HG03280 (cell line): ENCODE measurements around the gene ZKSCAN8.

Experiments used
- ATAC-seq: cut with Tn5 transposase; IDR thresholded peaks from one replicate; pipeline ENCODE4 v1.9.1; 2021; ENCODE audit warnings: mild to moderate bottlenecking, moderate library complexity; ENCODE audit not compliant: unreplicated experiment

Gene ZKSCAN8

DNA sequence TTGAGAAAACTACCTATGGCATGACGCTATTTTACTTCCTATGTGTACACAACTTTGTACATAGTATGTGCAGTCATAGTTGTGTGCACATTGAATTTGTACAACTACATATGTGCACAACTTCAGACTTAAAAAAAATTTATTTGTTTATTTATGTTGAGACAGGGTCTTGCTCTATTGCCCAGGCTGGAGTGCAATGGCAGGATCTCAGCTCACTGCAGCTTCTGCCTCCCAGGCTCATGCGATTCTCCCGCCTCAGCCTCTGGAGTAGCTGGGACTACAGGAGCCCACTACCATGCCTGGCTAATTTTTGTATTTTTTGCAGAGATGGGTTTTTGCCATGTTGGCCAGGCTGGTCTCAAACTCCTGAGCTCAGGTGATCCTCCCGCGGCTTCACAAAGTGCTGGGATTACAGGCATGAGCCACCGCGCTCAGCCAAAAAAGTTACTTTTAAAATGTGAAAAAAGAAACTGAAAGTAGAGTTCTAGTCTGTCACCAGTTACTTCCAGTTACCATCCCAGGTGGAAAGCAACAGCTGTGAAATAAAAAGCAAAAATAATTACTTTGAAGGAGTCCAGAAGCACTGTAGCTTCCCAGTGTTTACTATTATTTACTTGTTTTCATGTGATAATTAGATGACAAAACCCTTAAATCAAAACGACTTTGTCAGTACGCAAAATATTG, 1.7 kb upstream of the ZKSCAN8 start:
- ATAC-seq: no peak

DNA sequence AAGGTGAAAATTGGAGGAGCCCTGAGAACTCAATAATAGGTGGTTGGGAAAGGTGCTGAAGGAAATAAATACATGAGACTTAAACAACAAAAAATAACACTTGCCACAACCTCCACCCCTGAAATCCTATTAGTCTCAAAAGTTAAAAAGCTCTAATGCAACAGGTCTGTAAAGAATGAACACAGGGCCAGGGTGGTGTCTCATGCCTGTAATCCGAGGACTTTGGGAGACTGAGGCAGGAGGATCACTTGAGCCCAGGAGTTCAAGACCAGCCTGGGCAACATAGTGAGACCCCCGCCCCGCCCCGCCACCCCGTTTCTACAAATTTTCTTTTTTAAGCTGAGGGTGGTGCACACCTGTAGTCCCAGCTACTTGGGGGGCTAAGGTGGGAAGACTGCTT, 1.1 kb upstream of the ZKSCAN8 start:
- no peak for ATAC-seq

DNA sequence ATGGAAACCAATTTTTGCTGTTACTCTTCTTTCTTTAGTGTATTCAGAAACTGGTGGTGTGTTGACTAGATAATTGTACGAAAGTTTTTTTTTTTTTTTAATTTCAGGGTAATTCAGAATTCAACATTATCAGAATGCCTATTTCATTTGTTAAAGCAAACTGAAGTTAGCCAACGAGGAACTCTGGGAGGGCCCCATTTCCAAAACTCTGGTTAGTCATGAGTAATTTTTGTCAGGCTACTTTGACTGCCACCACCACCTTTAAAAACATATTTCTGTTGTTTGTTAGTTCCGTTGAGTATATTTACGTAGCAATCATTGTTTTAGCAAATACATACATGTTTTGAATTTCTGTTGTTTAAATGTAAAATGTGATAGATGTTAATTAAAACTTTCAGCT, 763 bp downstream of the ZKSCAN8 start:
- no peak for ATAC-seq

DNA sequence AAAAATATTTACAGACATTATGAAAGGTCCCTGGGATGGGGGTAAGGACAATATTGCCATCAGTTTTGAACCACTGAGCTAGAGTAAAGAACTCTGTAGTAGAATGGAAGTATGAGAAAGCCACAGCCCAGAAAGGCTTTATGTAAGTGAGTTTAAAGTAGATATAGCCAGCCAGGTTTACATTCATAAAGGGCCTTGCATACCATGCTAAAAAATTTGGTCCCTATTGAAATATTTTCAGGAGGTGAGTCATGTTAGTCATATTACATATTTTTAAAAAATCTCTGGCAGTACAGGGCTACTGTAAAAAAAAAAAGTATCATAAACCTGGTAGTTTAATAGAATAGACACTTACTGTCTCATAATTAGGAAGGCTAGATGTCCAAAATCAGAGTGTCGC, 3.5 kb downstream of the ZKSCAN8 start:
- ATAC-seq: no peak

DNA sequence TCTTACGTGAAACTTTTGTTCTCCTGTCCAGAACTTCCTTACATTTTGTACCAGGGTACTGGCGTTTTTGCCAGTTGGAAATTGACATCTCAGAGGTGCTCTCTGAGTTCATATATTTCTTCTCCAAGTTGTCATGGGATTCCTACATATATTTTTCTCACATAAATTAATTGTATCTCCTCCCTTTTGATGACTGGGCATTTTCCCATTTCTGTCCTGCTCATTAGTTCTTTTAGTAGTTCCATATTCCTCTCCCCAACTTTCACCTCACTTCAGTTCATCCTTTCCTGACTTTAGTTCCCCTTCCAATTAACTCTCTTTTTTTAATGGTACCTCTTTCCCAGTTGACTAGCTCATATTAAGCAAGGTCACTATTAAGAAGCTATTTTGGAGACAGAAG, 10.8 kb downstream of the ZKSCAN8 start:
- ATAC-seq: no peak

DNA sequence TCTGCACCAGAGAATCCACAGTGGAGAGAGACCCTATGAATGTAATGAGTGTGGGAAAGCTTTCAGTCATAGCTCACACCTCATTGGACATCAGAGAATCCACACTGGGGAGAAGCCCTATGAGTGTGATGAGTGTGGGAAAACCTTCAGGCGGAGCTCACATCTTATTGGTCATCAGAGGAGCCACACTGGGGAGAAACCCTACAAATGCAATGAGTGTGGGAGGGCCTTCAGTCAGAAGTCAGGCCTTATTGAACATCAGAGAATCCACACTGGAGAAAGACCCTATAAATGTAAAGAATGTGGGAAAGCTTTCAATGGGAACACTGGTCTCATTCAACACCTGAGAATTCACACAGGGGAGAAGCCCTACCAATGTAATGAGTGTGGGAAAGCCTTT, 11.9 kb downstream of the ZKSCAN8 start:
- no peak for ATAC-seq

DNA sequence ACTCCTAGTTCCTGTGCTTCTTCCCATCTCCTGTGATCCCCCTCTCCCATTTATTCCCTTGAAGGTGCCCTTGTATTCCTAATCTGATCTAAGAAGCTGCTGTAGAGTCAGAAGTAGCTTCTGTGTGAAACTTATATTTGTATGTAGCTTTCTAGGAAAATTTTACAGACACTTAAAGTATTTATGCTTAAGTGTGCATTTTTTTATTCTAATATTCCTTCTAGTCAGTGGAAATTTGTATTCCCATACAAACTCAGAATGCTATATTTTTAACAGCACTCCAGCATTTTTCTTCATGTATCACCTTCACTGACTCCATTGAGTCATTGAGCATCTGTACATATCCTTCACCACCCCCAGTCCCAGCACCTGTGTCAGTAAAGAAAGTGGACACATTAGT, 12.7 kb downstream of the ZKSCAN8 start:
- ATAC-seq: no peak

DNA sequence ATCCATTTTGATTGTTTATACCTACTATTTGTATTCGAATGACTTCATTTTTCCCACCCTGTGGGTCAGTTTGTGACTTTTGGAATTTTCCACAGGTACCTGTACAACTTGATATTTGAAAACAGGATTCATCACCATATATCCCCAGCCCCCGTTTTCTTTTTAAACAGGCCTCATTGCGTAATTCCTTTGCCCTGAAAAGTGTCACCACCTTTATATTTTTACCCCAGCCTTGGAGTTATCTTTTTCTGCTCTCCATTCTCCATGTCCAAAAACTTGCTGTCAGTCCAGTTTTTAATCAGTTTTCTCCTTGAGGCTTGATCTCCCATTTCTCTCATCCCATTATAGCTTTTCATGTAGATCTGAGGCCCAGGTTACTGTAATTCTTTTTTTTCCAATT, 16.6 kb downstream of the ZKSCAN8 start:
- no peak for ATAC-seq

DNA sequence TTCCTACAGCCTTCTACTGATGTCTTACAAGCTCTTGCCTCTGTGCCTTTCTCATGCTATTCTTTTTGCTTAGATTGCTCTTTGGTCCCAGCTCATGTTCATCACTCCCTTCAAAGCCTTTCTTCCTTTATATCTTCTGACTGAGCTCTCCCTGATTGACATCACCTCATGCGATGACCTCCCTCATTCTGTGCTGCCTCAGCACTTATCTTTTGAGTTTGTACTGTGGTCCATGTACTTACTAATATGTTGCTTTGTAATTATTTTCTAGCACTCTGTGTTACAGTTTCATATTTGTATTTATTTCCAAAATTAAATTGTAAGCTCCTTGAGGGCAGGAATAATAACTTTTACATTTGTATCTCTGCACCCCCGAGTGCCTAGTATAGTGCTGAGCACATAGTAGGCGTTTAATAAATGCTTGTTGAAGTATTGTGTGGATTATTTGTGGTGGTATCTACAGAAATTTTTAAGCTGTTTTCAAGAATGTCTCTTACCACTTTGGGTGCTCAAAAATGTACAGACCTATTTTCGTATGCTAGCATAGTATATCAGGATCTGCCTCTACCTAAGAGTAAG, 17.4 kb downstream of the ZKSCAN8 start:
- ATAC-seq: no peak

DNA sequence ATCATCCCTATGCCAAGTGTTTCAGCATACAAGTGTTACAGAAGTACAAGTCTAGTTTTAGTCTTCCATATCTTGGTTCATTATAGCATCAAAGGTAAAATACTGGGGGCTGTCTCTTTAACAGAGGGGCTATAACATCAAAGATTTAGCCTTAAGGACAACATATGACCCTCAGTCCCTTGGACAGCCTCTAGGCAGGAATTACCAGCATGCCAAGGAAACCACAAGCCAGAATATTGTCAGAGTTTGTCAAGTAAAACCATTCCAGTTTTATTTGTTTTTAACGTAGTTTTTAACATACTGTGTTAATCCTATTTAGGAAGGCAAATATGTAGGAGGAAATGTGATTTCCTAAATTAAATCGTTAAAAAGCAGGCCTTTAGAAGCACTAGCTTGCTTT, 18.6 kb downstream of the ZKSCAN8 start:
- ATAC-seq: no peak

DNA sequence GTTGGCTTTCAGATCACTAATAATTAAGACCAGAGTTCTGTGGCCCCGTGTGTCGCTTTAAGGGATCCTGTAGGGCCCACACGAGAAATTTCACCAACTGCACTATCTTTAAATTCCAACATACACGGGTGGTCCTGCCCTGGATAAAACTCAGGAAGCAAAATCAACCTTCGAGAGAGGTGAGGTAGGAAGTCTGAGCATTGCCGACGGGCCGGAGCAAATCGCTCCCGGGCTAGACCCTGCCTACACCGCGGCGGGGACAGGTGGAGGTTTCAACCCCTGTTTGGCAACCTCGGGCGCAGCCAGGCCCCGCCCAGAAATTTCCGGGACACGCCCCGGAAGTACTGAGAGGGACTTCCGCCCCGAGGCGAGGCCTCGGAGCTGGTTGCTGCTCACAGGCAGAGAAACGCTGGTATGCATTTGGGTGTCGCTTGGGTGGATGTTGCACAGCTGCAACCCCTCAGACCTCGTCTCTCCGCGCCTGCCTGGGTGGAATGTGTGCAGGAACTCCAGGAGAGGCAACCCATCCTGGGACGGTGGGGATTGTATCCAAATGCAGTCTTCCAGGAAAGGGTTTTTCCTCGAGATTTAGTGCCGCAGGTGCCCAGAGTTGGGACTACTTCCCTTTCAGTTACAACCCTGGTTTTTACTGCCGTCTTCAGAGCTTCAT, 19.9 kb downstream of the ZKSCAN8 start:
- no peak for ATAC-seq

DNA sequence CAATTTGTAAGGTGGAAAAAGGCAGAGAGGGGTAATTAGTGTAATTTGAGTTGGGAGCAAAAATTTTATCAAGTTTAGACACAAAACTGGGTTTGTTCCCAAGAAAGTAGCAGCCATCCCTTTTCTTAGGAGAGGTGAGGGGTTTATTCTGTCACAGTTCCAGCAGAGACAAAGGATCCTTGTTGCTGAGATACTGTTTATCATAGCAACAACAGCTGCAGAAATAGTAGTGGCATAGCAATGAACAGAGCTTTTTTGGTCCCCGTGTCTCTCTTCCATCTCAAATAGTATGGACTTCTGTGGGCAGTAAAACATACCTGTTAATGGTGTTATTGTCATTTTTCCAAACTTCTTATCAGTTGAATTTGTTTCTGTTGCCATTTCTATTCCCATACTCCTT, 23.9 kb downstream of the ZKSCAN8 start:
- ATAC-seq: no peak

DNA sequence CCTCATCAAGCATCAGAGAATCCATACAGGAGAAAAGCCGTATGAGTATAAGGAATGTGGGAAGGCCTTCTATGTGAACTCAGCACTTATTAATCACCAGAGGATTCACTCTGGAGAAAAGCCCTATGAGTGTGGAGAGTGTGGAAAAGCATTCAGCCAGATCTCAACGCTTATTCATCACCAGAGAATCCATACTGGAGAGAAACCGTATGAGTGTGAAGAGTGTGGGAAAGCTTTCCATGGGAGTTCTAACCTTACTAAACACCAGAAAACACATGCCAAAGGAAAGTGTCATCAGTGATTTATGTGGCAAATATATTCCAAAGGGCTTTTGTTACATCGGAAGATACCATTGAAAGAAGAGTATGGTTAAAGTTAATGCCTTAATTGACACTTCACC, 25.4 kb downstream of the ZKSCAN8 start:
- ATAC-seq: no peak

DNA sequence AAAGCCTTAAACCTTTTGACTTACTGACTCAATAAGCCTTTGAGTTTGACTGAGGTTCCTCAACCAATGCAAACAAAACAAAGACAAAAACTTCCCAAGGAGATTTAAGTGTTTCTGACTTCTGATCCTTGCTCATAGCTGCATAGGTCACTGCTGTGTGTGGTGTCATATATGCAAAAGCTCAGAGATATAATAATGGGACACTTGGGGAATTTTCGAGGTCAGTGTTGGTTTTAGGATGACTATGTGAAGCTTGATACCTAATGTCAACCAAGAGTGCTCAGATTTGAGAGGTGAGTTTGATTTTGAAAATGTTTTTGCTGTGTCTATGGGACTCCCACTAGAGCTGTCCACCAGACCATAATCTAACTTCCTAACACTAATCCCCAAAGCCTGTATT, 26.2 kb downstream of the ZKSCAN8 start:
- no peak for ATAC-seq

DNA sequence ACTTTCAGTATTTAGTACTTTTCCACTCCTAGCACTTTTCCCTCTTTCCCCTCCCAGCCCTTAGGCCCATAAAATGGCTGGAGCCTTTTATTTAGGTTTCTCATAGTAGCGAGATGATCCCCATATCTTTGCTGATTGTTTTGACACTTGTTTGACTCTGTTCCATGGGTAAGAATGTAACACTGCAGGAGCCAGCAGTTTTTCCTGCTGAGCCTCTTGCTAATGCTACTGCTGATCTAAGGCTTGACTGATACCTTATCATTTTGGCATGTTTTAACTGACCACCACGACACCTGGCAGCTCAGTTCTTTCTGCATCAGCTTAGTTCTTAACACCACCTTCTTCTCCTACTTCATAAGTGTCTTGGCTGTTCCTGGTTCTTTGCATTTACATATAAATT, 29.6 kb downstream of the ZKSCAN8 start:
- ATAC-seq: no peak

DNA sequence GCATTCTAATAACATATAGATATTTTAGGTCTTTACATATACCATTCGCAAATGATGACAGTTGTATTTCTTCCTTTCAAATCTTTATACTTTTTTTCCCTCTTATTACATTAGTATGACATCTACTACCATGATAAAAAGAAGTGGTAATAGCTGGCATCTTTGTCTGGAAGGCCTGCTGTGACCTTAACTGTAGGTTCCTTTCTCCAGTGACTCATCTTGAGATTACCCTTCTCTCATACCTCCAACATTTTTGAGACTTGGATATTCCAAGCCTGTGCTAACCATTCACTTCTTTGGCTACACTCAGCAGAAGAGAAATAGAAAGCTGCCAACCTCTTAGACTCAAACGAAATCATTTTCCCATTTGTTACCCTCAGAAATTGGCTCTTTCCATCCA, 30.3 kb downstream of the ZKSCAN8 start:
- no peak for ATAC-seq

DNA sequence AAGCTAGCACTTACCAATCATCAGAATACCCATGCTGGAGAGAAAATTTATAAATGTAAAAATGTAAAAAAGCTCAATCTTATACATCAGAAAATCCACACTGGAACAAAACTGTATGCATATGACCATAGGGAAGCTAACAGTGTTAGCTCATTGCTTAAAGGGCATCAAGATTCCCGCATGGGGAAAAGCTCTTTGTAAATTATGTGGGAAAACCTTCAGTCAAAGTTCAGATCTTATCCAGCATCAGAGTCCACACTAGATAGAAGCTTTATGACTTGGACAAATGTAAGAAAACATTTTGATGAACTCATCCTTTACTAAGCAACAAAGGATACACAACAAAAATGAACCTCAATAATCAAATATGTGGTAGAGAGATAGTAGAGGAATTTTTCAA, 34.7 kb downstream of the ZKSCAN8 start:
- ATAC-seq: no peak

DNA sequence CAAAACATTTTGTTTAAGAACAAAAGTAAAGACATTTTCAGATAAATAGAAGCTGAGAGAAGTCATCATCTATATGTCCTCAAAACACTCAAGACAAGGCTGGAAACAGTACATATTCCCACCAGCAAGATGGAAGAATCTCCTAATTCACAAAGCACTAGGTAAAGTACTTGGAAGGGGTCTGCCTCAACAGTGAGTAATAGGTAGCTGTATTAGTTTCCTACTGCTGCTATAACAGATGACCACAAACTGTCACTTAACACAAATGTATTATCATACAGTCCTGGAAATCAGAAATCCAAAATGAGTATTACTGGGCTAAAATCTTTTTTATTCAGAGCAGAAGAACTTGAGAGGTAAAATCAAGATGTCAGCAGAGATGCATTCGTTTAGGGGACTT, 40.6 kb downstream of the ZKSCAN8 start:
- ATAC-seq: no peak

DNA sequence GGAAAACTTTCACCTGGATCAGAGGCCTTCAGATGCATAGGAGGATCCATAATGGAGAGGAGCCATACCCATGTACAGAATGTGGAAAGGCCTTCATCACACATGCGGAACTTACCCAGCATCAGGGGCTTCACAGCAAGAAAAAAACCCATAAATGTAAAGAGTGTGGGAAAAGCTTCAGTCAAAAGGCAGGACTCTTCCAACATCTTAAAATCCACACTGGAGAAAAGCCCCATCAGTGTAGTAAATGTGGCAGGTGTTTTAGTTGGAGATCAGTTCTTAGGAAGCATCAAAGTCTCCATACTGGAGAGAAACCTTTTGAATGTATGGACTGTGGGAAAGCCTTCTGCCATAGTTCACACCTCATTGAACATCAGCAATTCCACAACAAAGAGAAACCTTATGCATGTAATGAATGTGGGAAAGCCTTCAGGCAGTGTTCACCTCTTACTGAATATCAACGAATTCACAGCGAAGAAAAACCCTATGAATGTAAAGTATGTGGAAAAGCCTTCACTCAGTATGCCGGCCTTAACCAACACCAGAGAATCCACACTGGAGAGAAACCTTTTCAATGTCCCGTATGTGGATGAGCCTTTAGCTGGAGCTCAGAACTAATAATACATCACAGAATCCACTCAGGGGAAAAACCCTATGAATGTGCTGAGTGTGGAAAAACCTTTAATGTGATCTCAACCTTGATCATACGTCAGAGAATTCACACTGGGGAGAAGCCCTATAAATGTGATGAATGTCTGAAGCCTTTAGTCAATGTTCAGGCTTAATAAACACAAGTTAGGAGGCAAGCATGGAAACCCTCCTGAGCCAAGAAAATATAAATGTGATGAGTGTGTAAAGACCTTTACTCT, 46.7 kb downstream of the ZKSCAN8 start:
- ATAC-seq: no peak

DNA sequence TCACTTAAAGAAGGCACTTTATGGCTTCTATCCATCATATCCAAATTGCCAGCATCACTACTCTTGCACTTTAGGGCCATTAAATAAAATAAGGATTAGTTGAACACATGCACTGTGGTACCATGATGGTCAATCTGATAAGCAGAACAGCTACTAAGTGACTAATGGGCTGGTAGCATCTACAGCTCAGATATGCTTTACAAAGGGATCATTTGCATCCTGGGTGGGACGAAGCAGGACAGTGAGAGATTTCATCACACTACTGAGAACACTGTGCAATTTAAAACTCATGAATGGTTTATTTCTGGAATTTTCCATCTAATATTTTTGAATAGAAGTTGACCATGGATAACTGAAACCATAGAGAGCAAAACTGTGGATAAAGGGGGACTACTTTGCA, 58.3 kb downstream of the ZKSCAN8 start:
- no peak for ATAC-seq

DNA sequence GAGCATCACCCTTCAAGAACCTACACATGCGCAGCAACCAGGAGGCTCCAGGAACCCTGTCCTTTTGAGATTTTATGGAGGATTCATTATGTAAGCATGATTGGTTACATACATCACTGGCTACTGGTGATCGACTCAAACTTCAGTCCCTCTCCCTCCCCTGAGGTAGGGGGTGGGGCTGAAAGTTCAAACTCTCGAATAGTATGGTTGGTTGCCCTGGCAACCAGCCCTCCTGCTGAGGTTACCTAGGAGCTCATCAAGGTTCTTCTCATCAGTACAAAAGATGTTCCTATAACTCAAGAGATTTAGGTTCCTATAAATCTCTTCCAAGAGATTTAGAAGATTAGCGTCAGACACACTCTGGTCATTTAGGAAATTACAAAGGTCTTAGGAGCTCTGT, 61.5 kb downstream of the ZKSCAN8 start:
- ATAC-seq: no peak

DNA sequence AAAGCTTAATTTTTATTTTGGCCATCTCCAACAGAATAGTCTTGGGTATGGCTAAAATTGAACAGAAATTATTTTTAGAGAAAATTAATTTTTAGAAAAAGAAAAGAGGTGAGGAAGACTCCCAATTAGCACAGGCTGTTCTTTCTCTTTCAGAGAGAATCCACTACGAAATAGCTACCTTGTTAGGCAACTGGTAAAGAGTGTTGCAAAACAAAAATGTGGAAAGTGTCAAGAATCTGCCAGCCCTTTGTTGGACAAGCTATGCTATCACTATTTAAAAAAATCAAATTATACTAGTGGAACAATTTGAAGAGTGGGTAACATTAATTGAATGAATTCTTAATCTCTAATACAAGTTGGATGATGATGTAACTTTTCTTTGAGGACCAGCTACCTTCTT, 64.2 kb downstream of the ZKSCAN8 start:
- ATAC-seq: no peak
